D721Med (cell line): ENCODE data around the gene JARID2.
"Not testable (repeated sequence)": the region's sequence is repeated elsewhere in the genome, so short reads cannot be mapped to it uniquely, and the experiment has no call there.

Source experiments
- DNase-seq: peaks from one replicate; pipeline ENCODE4 v3.0.0; 2011; ENCODE audit warnings: low spot score; ENCODE audit not compliant: insufficient read length
- FAIRE-seq: peaks from 2 replicates; lab custom pipeline; 2011; peaks lifted over from hg19 to GRCh38; lab: Jason Lieb, UNC
- TF ChIP-seq, protein P1 (sequence below): IDR thresholded peaks from 2 replicates; pipeline ENCODE4 v1.5.1; 2012; ENCODE audit warnings: mild to moderate bottlenecking, control low read depth; ENCODE audit not compliant: insufficient read depth; ENCODE audit errors: missing control alignments

JARID2 gene

DNA sequence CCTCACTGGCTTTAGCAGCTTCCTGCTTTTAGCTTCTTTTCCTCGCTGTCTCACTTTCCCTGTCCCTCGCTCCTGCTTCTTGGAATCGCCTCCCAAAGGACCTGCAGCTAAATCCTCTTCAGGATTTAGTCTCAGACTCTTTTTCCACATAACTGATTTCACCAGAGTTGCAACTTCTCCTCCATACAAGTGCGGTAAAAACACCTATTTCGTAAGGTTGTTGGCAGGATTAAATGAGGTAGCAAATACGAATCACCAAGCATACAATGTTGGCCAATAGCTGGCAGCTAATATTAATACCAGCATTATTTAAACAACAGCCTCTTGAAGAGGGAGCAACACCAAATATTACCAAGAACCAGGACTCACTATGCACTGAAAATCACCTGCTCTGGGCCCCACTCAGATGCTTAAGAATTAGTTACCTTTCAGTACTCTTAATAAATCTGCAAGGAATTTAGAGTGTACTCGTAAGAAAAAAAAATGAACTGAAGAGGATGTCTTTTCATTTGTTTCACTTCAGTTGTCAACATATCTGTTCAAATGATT lies 293.9 kb downstream of the JARID2 start:
- no peak for DNase-seq
- no peak for FAIRE-seq
- TF ChIP-seq, protein P1, sequence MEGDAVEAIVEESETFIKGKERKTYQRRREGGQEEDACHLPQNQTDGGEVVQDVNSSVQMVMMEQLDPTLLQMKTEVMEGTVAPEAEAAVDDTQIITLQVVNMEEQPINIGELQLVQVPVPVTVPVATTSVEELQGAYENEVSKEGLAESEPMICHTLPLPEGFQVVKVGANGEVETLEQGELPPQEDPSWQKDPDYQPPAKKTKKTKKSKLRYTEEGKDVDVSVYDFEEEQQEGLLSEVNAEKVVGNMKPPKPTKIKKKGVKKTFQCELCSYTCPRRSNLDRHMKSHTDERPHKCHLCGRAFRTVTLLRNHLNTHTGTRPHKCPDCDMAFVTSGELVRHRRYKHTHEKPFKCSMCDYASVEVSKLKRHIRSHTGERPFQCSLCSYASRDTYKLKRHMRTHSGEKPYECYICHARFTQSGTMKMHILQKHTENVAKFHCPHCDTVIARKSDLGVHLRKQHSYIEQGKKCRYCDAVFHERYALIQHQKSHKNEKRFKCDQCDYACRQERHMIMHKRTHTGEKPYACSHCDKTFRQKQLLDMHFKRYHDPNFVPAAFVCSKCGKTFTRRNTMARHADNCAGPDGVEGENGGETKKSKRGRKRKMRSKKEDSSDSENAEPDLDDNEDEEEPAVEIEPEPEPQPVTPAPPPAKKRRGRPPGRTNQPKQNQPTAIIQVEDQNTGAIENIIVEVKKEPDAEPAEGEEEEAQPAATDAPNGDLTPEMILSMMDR = no peak

DNA sequence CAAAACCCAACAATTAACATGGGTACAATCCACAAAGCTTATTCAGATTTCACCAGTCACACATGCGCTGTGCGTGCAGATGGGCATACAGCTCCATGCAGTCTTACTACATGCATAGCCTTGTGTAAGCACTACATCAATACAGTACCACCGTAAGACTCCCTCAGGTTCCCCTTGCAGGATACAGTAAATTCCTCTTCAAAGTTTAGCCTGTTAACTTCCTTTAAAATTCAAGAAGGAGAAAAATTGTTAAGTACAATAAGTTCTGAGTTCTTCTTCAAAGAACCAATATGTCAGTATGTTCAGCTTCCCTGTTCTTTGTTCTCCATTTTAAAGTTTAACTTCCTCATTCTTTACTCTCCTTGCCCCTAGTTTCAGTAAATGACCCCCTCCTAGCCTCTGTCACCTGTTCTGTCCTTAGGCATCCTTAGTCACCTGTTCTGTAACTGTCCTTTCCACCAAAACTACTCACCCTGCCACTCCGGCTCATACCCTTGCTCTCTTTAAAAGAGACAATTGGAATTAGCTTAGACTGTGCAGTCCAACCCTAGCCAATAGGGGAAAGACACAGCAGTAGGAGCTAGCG lies 297.6 kb downstream of the JARID2 start:
- not testable (repeated sequence) for DNase-seq, FAIRE-seq

DNA sequence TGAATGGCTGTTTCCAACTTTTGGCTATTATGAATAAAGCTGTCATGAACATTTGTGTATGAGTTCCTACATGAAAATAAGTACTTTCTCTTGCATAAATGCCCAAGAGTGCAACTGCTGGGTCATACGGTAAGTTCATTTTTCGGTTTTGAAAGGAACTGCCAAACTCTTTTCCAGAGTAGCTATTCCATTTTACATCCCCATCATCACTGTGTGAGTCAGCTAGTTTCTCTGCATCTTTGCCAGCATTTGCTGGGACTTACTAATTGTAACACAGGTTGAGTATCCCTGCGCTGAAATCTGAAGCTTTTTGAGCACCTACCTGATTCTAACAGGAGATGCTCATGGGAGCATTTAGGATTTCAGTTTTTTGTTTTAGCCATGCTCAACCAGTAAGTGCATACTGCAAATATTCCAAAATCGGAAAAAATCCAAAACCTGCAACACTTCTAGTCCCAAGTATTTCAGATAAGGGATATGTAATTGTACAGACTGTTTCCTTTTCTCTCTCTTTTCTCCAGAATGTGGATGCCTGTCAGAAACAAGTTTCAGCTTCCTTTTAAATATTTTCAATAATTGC lies 298.5 kb downstream of the JARID2 start:
- DNase-seq (no peak), FAIRE-seq (no peak)
- TF ChIP-seq, protein P1 = no peak

DNA sequence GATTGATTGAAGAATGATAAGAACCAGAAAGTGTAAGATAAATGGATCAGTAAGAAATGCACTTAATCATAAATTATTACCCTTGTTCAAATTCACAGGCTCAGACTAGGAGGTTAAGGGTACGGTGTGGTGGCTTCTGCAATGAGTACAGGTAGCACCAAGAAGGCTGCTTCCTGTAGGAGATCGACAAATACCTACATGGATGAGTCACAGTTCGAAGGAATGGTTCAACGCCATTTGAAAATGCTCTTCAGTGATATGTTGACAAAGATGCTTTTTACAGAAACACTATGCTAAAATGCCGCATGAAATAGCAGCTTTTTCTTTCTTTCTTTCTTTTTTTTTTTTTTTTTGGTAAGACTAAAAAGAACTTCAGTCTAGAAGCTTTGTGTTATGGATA lies 300.7 kb downstream of the JARID2 start:
- DNase-seq (no peak), FAIRE-seq (no peak)
- TF ChIP-seq, protein P1 = no peak

DNA sequence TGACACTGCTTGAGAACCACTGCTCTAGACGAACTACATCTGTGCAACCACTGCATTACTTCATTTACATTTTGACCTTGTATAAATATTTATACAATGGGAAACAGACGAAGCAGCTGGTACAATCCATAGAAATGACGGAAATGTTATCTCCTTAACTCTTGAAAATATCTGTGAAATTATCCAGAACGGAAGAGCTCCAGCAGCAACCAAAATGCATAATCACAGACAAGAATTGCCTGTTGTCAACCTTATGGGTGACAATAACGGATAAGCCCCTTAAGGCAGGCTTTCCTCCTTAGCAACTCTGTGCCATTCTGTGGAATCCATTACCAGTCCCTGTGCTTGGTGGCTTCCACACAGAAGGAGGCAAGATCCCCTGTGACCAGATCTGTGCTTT lies 301.5 kb downstream of the JARID2 start:
- TF ChIP-seq, protein P1 = no peak
- no peak for FAIRE-seq
- DNase-seq = no peak

DNA sequence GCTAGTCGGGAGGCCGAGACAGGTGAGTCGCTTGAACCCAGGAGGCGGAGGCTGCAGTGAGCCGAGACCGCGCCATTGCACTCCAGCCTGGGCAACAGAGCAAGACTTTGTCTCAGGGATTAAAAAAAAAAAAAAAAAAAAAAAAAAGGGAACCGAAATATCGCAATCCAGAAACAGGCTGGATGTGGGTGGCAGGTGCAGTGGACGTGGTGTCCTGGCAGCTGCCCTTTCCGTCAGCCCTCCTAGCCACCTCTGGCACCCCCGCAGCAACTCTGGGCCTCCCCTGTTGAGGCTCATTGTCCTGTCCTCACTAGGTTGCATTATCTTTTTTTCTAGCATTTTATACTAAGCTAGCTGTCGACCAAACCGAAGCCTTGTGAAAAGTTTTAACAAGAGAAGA lies 303.5 kb downstream of the JARID2 start:
- FAIRE-seq = no peak
- TF ChIP-seq, protein P1 = no peak
- DNase-seq = no peak

DNA sequence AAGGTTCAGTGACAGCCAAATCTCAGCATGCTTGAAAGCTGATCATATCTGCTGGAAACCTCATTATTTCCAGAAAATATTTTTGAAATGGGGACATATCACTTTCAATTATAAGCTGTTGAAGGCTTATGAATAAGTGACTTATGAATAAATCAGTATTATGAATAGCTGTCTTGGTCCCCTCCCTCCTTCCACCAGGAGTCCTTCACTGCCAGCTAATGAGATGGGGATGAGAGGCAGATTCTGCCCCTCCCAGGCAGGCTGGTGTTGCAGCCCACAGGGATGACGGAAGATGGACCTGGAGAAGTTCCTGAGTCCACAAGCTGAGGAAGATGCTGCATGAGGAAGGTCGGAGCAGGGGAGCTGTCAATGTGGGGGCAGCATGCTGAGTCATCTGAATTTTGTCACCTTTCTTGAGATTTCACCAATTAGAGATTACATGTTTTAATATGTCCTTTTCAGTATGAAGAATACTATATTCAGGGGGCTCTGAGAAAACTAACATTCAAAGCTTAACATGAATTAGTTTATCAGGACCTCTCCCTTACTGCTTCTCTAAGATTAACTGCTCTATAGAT lies 304.8 kb downstream of the JARID2 start:
- FAIRE-seq (no peak), DNase-seq (no peak)
- TF ChIP-seq, protein P1 = no peak
